MM.1S (cell line): ENCODE results near the gene RPE65.

ENCODE experiments used
- DNase-seq: peaks from one replicate; pipeline ENCODE4 v3.0.0-alpha.2; 2015
- H2AFZ ChIP-seq: fragments of 300-600 bp; sonication (generic); 2 replicates; pipeline ENCODE4 v1.6.0; 2016; ENCODE audit warnings: antibody characterized with exemption, low read length
- H3F3A ChIP-seq: fragments of 300-600 bp; sonication (generic); 2 replicates; pipeline ENCODE4 v1.6.1; 2016; ENCODE audit warnings: mild to moderate bottlenecking, antibody characterized with exemption, low read length, moderate library complexity, mixed read lengths; ENCODE audit not compliant: insufficient read depth
- H3K27ac ChIP-seq: fragments of 300-600 bp; sonication (generic); 2 replicates; pipeline ENCODE4 v1.5.1; 2016; ENCODE audit warnings: mild to moderate bottlenecking, low read length
- H3K27me3 ChIP-seq: fragments of 300-600 bp; sonication (generic); replicated peaks from 2 replicates; pipeline ENCODE4 v1.6.0; 2016; ENCODE audit warnings: low read length; ENCODE audit not compliant: insufficient read depth
- H3K36me3 ChIP-seq: fragments of 300-600 bp; sonication (generic); replicated peaks from 2 replicates; pipeline ENCODE4 v1.6.1; 2016; ENCODE audit warnings: mild to moderate bottlenecking, low read length, mixed read lengths; ENCODE audit not compliant: insufficient read depth
- H3K4me1 ChIP-seq: fragments of 300-600 bp; sonication (generic); 2 replicates; pipeline ENCODE4 v1.6.1; 2016; ENCODE audit warnings: low read length, mixed read lengths
- H3K4me2 ChIP-seq: fragments of 300-600 bp; sonication (generic); 2 replicates; pipeline ENCODE4 v1.6.0; 2016; ENCODE audit warnings: low read depth, low read length
- H3K4me3 ChIP-seq: fragments of 300-600 bp; sonication (generic); 2 replicates; pipeline ENCODE4 v1.5.1; 2016; ENCODE audit warnings: low read length, mixed read lengths
- H3K79me2 ChIP-seq: fragments of 300-600 bp; sonication (generic); 2 replicates; pipeline ENCODE4 v1.6.1; 2016; ENCODE audit warnings: mixed run types, low read length, mixed read lengths
- H3K9ac ChIP-seq: fragments of 300-600 bp; sonication (generic); 2 replicates; pipeline ENCODE4 v1.6.1; 2016; ENCODE audit warnings: low read length, mixed read lengths
- H3K9me2 ChIP-seq: fragments of 300-600 bp; sonication (generic); replicated peaks from 2 replicates; pipeline ENCODE4 v1.6.1; 2016; ENCODE audit warnings: mild to moderate bottlenecking, low read length, mixed read lengths; ENCODE audit not compliant: insufficient read depth
- H3K9me3 ChIP-seq: fragments of 300-600 bp; sonication (generic); replicated peaks from 2 replicates; pipeline ENCODE4 v1.6.1; 2016; ENCODE audit warnings: mild to moderate bottlenecking, low read length, mixed read lengths; ENCODE audit not compliant: insufficient read depth
- H4K20me1 ChIP-seq: fragments of 300-600 bp; sonication (generic); 2 replicates; pipeline ENCODE4 v1.6.1; 2016; ENCODE audit warnings: mild to moderate bottlenecking, low read length, moderate library complexity, mixed read lengths; ENCODE audit not compliant: insufficient read depth
- CTCF ChIP-seq: fragments of 300-600 bp; sonication (generic); IDR thresholded peaks from 2 replicates; pipeline ENCODE4 v1.5.1; 2016; ENCODE audit warnings: antibody characterized with exemption, low read length, mixed read lengths
- EZH2 ChIP-seq: fragments of 300-600 bp; sonication (generic); optimal IDR thresholded peaks from 2 replicates; pipeline ENCODE3; 2017; ENCODE audit warnings: low read depth, mild to moderate bottlenecking, antibody characterized with exemption, low read length, mixed read lengths
- EZH2phosphoT487 ChIP-seq: fragments of 300-600 bp; sonication (generic); IDR thresholded peaks from 2 replicates; pipeline ENCODE4 v1.6.1; 2018; ENCODE audit warnings: antibody characterized with exemption, low read length

RPE65 gene

GRCh38 chr1:68460935-68461334 lies 11.2 kb upstream of the RPE65 start:
- Histone ChIP-seq H3K79me2 (no peaks in the 10 kb centered on the region), H3K4me2 (no peak overlapping the region), H3K9ac (no peak overlapping the region), H3K27ac (no peak overlapping the region), H3K27me3 (no peaks in the 10 kb centered on the region), H3K36me3 (no peaks in the 10 kb centered on the region), H3K4me1 (no peaks in the 10 kb centered on the region), H3K9me2 (no peaks in the 10 kb centered on the region), H2AFZ (no peak overlapping the region), H3K4me3 (no peak overlapping the region), H3F3A (no peaks in the 10 kb centered on the region), H3K9me3 (no peaks in the 10 kb centered on the region), H4K20me1 (no peaks in the 10 kb centered on the region)
- DNase-seq, result no peak
- TF ChIP-seq CTCF (no peak), EZH2phosphoT487 (no peak)

GRCh38 chr1:68459796-68460195 lies 10.0 kb upstream of the RPE65 start:
- H2AFZ ChIP-seq, result no peak overlapping the region
- H3K9ac ChIP-seq, result no peak overlapping the region
- H3K4me2 ChIP-seq, result no peak overlapping the region
- no peaks in the 10 kb centered on the region for H3K36me3 ChIP-seq
- no peaks in the 10 kb centered on the region for H4K20me1 ChIP-seq
- no peak for TF ChIP-seq CTCF
- no peak for TF ChIP-seq EZH2phosphoT487
- TF ChIP-seq EZH2, result no peak
- no peak overlapping the region for H3K4me3 ChIP-seq
- DNase-seq, result no peak
- no peak overlapping the region for H3K27ac ChIP-seq
- no peaks in the 10 kb centered on the region for H3K9me2 ChIP-seq
- H3F3A ChIP-seq, result no peaks in the 10 kb centered on the region
- H3K4me1 ChIP-seq, result no peaks in the 10 kb centered on the region
- H3K27me3 ChIP-seq, result no peaks in the 10 kb centered on the region
- H3K79me2 ChIP-seq, result no peaks in the 10 kb centered on the region
- H3K9me3 ChIP-seq, result no peaks in the 10 kb centered on the region

DNA sequence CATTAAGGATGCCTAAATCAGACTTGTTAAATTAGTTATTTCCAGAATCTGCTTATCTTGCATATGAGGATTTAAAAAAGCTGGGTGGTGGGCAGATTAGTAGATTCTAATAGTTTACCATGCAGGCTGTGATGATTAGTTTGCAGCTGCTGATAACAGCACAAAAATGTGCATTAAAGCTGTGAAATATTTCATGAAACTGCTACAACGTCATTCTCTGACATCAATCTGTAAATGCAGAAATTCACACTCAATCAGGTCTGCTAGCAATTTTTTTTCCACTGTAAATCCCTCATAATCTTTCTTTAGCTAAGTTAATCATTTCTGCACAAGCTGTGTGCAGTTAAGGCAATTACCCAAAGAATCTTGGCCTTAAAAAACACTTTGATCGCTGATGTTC lies 9.3 kb upstream of the RPE65 start:
- no peak overlapping the region for H3K4me2 ChIP-seq
- H3K9ac ChIP-seq, result no peak overlapping the region
- no peaks in the 10 kb centered on the region for H3F3A ChIP-seq
- no peaks in the 10 kb centered on the region for H4K20me1 ChIP-seq
- DNase-seq, result no peak
- H3K4me1 ChIP-seq, result no peaks in the 10 kb centered on the region
- no peak overlapping the region for H3K27ac ChIP-seq
- no peak overlapping the region for H2AFZ ChIP-seq
- TF ChIP-seq EZH2phosphoT487 (no peak), EZH2 (no peak), CTCF (no peak)
- H3K9me3 ChIP-seq, result no peaks in the 10 kb centered on the region
- H3K27me3 ChIP-seq, result no peaks in the 10 kb centered on the region
- no peaks in the 10 kb centered on the region for H3K79me2 ChIP-seq
- no peaks in the 10 kb centered on the region for H3K36me3 ChIP-seq
- H3K9me2 ChIP-seq, result no peaks in the 10 kb centered on the region
- H3K4me3 ChIP-seq, result no peak overlapping the region
